SHP77 (cell line): ENCODE data around the gene SLAIN1.

ENCODE experiments used
- DNase-seq, 2 experiments: peaks; one replicate each; lab custom pipeline; 2025; lab: John Stamatoyannopoulos, UW

SLAIN1 gene

GRCh38 chr13:77751513-77752456 is 54.3 kb downstream of the SLAIN1 start:
- DNase-seq = peak; percentile 18 to 36

GRCh38 chr13:77752512-77753069 is 55.1 kb downstream of the SLAIN1 start:
- no peak for DNase-seq

GRCh38 chr13:77760893-77761292 is 63.4 kb downstream of the SLAIN1 start:
- DNase-seq = no peak

GRCh38 chr13:77767413-77767812 is 69.9 kb downstream of the SLAIN1 start:
- no peak for DNase-seq

GRCh38 chr13:77774181-77774580 is 76.7 kb downstream of the SLAIN1 start:
- DNase-seq = no peak

- no peak for DNase-seq
These were observed 79.2 kb downstream of the SLAIN1 start for GRCh38 chr13:77776704-77777103.

- DNase-seq = peak; percentile 31 to 37
These were observed 82.2 kb downstream of the SLAIN1 start for GRCh38 chr13:77779552-77780272.

- DNase-seq = no peak
These were observed 84.3 kb downstream of the SLAIN1 start for GRCh38 chr13:77781808-77782207.

GRCh38 chr13:77784515-77784914 is 87.0 kb downstream of the SLAIN1 start:
- no peak for DNase-seq

- no peak for DNase-seq
These were observed 89.3 kb downstream of the SLAIN1 start for GRCh38 chr13:77786695-77787287.

GRCh38 chr13:77789376-77789775 is 91.9 kb downstream of the SLAIN1 start:
- no peak for DNase-seq

- no peak for DNase-seq
These were observed 102.7 kb downstream of the SLAIN1 start for GRCh38 chr13:77800219-77800618.

GRCh38 chr13:77806518-77806917 is 109.0 kb downstream of the SLAIN1 start:
- DNase-seq = no peak

- DNase-seq = no peak
These were observed 110.1 kb downstream of the SLAIN1 start for GRCh38 chr13:77807431-77808135.

- peak in 1 of 2 experiments; percentile 6 for DNase-seq
These were observed 112.9 kb downstream of the SLAIN1 start for GRCh38 chr13:77810430-77810829.

- DNase-seq = no peak
These were observed 113.4 kb downstream of the SLAIN1 start for GRCh38 chr13:77810878-77811277.

GRCh38 chr13:77811381-77811780 is 113.9 kb downstream of the SLAIN1 start:
- no peak for DNase-seq

- no peak for DNase-seq
These were observed 114.5 kb downstream of the SLAIN1 start for GRCh38 chr13:77811981-77812380.
